GM12873 (cell line): ENCODE measurements around the gene PPARG.

Experiments used
- CTCF ChIP-seq: IDR thresholded peaks from 2 replicates; pipeline ENCODE4 v1.5.1; 2012; ENCODE audit warnings: low read depth, mild to moderate bottlenecking, moderate library complexity, low read length, control low read depth; ENCODE audit not compliant: insufficient read depth; ENCODE audit errors: missing control alignments

The PPARG gene

GRCh38 chr3:12400616-12401194 is 111.8 kb downstream of the PPARG start:
- no peak for TF ChIP-seq CTCF

- TF ChIP-seq CTCF, result no peak
Observed at GRCh38 chr3:12401208-12401607, 112.3 kb downstream of the PPARG start.

GRCh38 chr3:12405432-12406272 is 116.8 kb downstream of the PPARG start:
- TF ChIP-seq CTCF, result no peak

GRCh38 chr3:12408984-12409683 is 120.3 kb downstream of the PPARG start:
- TF ChIP-seq CTCF, result no peak

GRCh38 chr3:12409684-12410596 is 121.1 kb downstream of the PPARG start:
- no peak for TF ChIP-seq CTCF

GRCh38 chr3:12413721-12414255 is 124.9 kb downstream of the PPARG start:
- no peak for TF ChIP-seq CTCF
